Natural killer cell (primary cell): ENCODE measurements around the gene TTC36. TPM values are rescaled to one million over a fixed set of nuclear protein-coding genes. Genes with fewer than 3 reads are reported as not detected.
"Not testable (repeated sequence)": the region's sequence is repeated elsewhere in the genome, so short reads cannot be mapped to it uniquely, and the experiment has no call there.

Experiments used
- ATAC-seq, 3 donors: fragments of 150-1000 bp in 2 of 3; fragments of 200-7000 bp in 1 of 3; cut with Tn5 transposase; 1 replicate in 1 of 3; 2 replicates in 2 of 3; pipeline ENCODE4 v1.10.0; 2021; ENCODE audit warnings: mild to moderate bottlenecking in 2 of 3, moderate library complexity in 2 of 3
- DNase-seq, 2 donors: peaks; one replicate each; pipeline versions ENCODE4 v3.0.0 to v3.0.0-alpha.2; 2013 to 2021; ENCODE audit warnings: mixed read lengths in 1 of 2
- H3K27ac ChIP-seq: one replicate; pipeline ENCODE4 v1.5.1; 2013; ENCODE audit warnings: mild to moderate bottlenecking, low read length
- H3K27me3 ChIP-seq: one replicate; pipeline ENCODE4 v1.6.1; 2013; ENCODE audit warnings: low read length; ENCODE audit not compliant: control insufficient read depth, insufficient read depth
- H3K36me3 ChIP-seq: one replicate; pipeline ENCODE4 v1.6.1; 2013; ENCODE audit warnings: low read length; ENCODE audit not compliant: control insufficient read depth, insufficient read depth
- H3K4me1 ChIP-seq: one replicate; pipeline ENCODE4 v1.6.1; 2013; ENCODE audit warnings: low read length; ENCODE audit not compliant: control insufficient read depth, insufficient read depth
- H3K4me3 ChIP-seq: one replicate; pipeline ENCODE4 v1.5.1; 2013; ENCODE audit warnings: low read length
- H3K9me3 ChIP-seq: one replicate; pipeline ENCODE4 v1.6.1; 2013; ENCODE audit warnings: low read length; ENCODE audit not compliant: control insufficient read depth, insufficient read depth
- H3K27ac Mint-ChIP-seq, 2 donors: one replicate each; pipeline ENCODE4 v1.8.0; 2022; ENCODE audit warnings: mild to moderate bottlenecking in 2 of 2, mixed read lengths in 2 of 2, moderate library complexity in 1 of 2
- H3K27me3 Mint-ChIP-seq, 2 donors: one replicate each; pipeline ENCODE4 v1.8.0; 2022; ENCODE audit warnings: low read depth in 2 of 2, mixed read lengths in 2 of 2
- H3K36me3 Mint-ChIP-seq: one replicate; pipeline ENCODE4 v1.8.0; 2022; ENCODE audit warnings: mixed read lengths
- H3K4me1 Mint-ChIP-seq, 2 donors: one replicate each; pipeline ENCODE4 v1.8.0; 2022; ENCODE audit warnings: mixed read lengths in 2 of 2
- H3K4me3 Mint-ChIP-seq: one replicate; pipeline ENCODE4 v1.8.0; 2022; ENCODE audit warnings: mild to moderate bottlenecking, moderate library complexity, mixed read lengths
- H3K9me3 Mint-ChIP-seq, 2 donors: one replicate each; pipeline ENCODE4 v1.8.0; 2022; ENCODE audit warnings: mixed read lengths in 2 of 2
- WGBS: methylation state at CpG from one replicate; pipeline ENCODE4 v1.1.7; 2013; ENCODE audit warnings: missing lambda C conversion rate; ENCODE audit not compliant: insufficient coverage; 5-methylcytosine and 5-hydroxymethylcytosine counted together
- intact Hi-C: fragments of 100-400 bp; cut with micrococcal nuclease; formaldehyde crosslinking; loops from one replicate; pipeline ENCODE4 v1.14.2; 2022
- total RNA-seq, 4 donors: library from RNA; stranded (reverse); fragments of 120-200 nt in 1 of 4; gene quantifications; one replicate each; pipeline versions ENCODE4 v1.2.3 to v1.2.4, GENCODE V29; 2013 to 2022
- TF ChIP-seq, protein P1 (sequence below): fragments of 200-600 bp; IDR thresholded peaks from one replicate; pipeline ENCODE4 v1.8.0; 2022; ENCODE audit warnings: antibody characterized with exemption

Gene TTC36
- total RNA-seq, 3 donors from 2014 or later (not counting 1 experiment from before 2014, with no cell fraction given), result 0.43 TPM; not detected in 2

GRCh38 chr11:118560806-118561205 is 33.5 kb downstream of the TTC36 start:
- no peak for ATAC-seq
- H3K36me3 ChIP-seq, result peaks cover 7% of the 10 kb centered on the region
- no peaks in the 10 kb centered on the region for H3K9me3 ChIP-seq
- no peak overlapping the region for H3K4me3 ChIP-seq
- Mint-ChIP-seq H3K36me3 (no peaks in the 10 kb centered on the region), H3K4me1 (peaks cover 0 to 11% of the 10 kb centered on the region in 2 donors), H3K27me3 (no peaks in the 10 kb centered on the region), H3K9me3 (no peaks in the 10 kb centered on the region), H3K4me3 (no peak overlapping the region), H3K27ac (no peak overlapping the region)
- intact Hi-C loops, result no loop called here
- H3K27ac ChIP-seq, result no peak overlapping the region
- no peaks in the 10 kb centered on the region for H3K27me3 ChIP-seq
- 95% methylated on average over 4 of the region's 4 CpGs for WGBS
- TF ChIP-seq, protein P1, sequence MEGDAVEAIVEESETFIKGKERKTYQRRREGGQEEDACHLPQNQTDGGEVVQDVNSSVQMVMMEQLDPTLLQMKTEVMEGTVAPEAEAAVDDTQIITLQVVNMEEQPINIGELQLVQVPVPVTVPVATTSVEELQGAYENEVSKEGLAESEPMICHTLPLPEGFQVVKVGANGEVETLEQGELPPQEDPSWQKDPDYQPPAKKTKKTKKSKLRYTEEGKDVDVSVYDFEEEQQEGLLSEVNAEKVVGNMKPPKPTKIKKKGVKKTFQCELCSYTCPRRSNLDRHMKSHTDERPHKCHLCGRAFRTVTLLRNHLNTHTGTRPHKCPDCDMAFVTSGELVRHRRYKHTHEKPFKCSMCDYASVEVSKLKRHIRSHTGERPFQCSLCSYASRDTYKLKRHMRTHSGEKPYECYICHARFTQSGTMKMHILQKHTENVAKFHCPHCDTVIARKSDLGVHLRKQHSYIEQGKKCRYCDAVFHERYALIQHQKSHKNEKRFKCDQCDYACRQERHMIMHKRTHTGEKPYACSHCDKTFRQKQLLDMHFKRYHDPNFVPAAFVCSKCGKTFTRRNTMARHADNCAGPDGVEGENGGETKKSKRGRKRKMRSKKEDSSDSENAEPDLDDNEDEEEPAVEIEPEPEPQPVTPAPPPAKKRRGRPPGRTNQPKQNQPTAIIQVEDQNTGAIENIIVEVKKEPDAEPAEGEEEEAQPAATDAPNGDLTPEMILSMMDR, result no peak
- DNase-seq, result no peak
- peaks cover 7% of the 10 kb centered on the region for H3K4me1 ChIP-seq

DNA sequence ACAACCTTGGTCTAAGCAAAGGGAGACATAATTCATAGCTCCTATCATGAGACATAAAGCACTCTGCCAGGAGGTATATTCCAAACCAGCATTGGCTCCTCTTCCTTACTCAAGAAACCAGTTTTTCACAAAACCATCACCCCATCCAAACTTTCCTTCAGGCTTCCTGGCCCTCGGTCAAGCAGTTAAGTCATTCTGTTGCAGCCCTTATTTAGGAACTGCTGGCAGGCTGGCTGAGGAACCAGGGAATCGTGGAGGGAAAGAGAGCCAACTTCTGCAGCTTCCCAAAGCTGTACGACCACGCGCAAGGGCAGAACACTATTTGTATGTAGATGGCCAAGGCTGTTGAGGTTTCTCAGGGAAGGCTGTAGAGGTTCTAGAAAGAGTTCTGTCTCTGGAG is 37.8 kb downstream of the TTC36 start:
- no peak for ATAC-seq
- Mint-ChIP-seq H3K4me1 (peaks cover 0 to 13% of the 10 kb centered on the region in 2 donors), H3K9me3 (no peaks in the 10 kb centered on the region), H3K27me3 (no peaks in the 10 kb centered on the region), H3K36me3 (no peaks in the 10 kb centered on the region), H3K4me3 (peak overlapping the region; percentile 88), H3K27ac (peak overlapping the region; percentile 77 to 95)
- intact Hi-C loops, result no loop called here
- no peak overlapping the region for H3K27ac ChIP-seq
- peak in 1 of 2 donors; percentile 15 for DNase-seq
- peaks cover 7% of the 10 kb centered on the region for H3K4me1 ChIP-seq
- no peaks in the 10 kb centered on the region for H3K27me3 ChIP-seq
- H3K4me3 ChIP-seq, result no peak overlapping the region
- no peaks in the 10 kb centered on the region for H3K9me3 ChIP-seq
- no peaks in the 10 kb centered on the region for H3K36me3 ChIP-seq
- TF ChIP-seq, protein P1, result no peak
- WGBS, result 72% methylated on average over 5 of the region's 5 CpGs

DNA sequence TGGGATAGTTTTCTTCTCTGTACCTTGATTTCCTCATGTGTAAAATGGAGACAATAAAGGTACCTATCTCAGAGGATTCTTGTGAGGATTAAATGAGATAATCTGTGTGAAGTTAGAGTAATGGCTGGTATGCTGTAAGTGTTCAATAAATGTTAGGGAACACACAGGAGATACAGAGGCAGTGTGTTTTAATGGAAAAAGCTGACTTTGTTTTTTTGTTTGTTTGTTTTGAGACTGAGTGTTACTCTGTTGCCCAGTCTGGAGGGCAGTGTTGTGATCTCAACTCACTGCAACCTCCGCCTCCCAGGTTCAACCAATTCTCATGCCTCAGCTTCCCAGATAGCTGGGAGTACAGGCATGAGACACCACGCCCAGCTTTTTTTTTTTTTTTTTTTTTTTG is 42.4 kb downstream of the TTC36 start:
- peaks cover 16% of the 10 kb centered on the region for H3K4me1 ChIP-seq
- no peaks in the 10 kb centered on the region for H3K36me3 Mint-ChIP-seq
- no peak overlapping the region for H3K27ac ChIP-seq
- H3K27me3 Mint-ChIP-seq, result no peaks in the 10 kb centered on the region
- H3K4me3 Mint-ChIP-seq, result no peak overlapping the region
- H3K9me3 ChIP-seq, result no peaks in the 10 kb centered on the region
- intact Hi-C loops, result loop anchor here (5.0 kb wide), 1 partner anchor 38 kb away; the partner anchor contains the start of gene PHLDB1
- DNase-seq (no peak), ATAC-seq (no peak)
- H3K36me3 ChIP-seq, result no peaks in the 10 kb centered on the region
- H3K9me3 Mint-ChIP-seq, result no peaks in the 10 kb centered on the region
- no peaks in the 10 kb centered on the region for H3K27me3 ChIP-seq
- peaks cover 25 to 34% of the 10 kb centered on the region in 2 donors for H3K4me1 Mint-ChIP-seq
- TF ChIP-seq, protein P1, result no peak
- H3K4me3 ChIP-seq, result no peak overlapping the region
- 91% methylated on average over 2 of the region's 2 CpGs for WGBS
- H3K27ac Mint-ChIP-seq, result no peak overlapping the region

- Mint-ChIP-seq H3K4me1 (peaks cover 35 to 36% of the 10 kb centered on the region in 2 donors), H3K27me3 (no peaks in the 10 kb centered on the region), H3K27ac (peak overlapping the region; percentile 89 to 97), H3K36me3 (no peaks in the 10 kb centered on the region), H3K9me3 (no peaks in the 10 kb centered on the region), H3K4me3 (no peak overlapping the region)
- no peaks in the 10 kb centered on the region for H3K9me3 ChIP-seq
- intact Hi-C loops, result loop anchor here (5.0 kb wide), 1 partner anchor 37 kb away; the partner anchor contains the start of gene PHLDB1
- no peak overlapping the region for H3K4me3 ChIP-seq
- ATAC-seq (no peak), DNase-seq (no peak)
- no peaks in the 10 kb centered on the region for H3K27me3 ChIP-seq
- TF ChIP-seq, protein P1, result no peak
- peaks cover 14% of the 10 kb centered on the region for H3K4me1 ChIP-seq
- no peaks in the 10 kb centered on the region for H3K36me3 ChIP-seq
- H3K27ac ChIP-seq, result no peak overlapping the region
- 100% methylated on average over 1 of the region's 1 CpG for WGBS
These were observed 43.5 kb downstream of the TTC36 start for GRCh38 chr11:118570787-118571186.

DNA sequence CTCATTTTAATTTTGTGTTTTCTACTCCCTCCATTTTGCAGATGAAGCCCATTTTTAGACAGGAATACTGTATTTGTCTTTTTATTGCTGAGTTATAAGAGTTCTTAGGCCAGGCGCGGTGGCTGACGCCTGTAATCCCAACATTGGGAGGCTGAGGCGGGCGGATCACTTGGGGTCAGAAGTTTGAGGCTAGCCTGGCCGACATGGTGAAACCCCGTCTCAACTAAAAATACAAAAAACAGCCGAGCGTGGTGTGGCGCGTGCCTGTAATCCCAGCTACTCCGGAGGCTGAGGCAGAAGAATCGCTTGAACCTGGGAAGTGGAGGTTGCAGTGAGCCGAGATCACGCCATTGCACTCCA is 44.4 kb downstream of the TTC36 start:
- H3K4me1 ChIP-seq, result peaks cover 14% of the 10 kb centered on the region
- H3K9me3 ChIP-seq, H3K27me3 ChIP-seq, ATAC-seq, H3K27me3 Mint-ChIP-seq, H3K36me3 Mint-ChIP-seq, H3K9me3 Mint-ChIP-seq, H3K36me3 ChIP-seq: not testable (repeated sequence)
- intact Hi-C loops, result loop anchor here (5.0 kb wide), 1 partner anchor 36 kb away; the partner anchor contains the start of gene PHLDB1
- peak overlapping the region; percentile 98 for H3K27ac ChIP-seq
- H3K4me1 Mint-ChIP-seq, result peaks cover 40% of the 10 kb centered on the region in 2 donors
- peak overlapping the region; percentile 89 to 97 for H3K27ac Mint-ChIP-seq
- DNase-seq, result peak; percentile 18 to 36
- WGBS, result 3% methylated on average over 15 of the region's 15 CpGs
- peak overlapping the region; percentile 95 for H3K4me3 Mint-ChIP-seq
- peak overlapping the region; percentile 77 for H3K4me3 ChIP-seq
